ENCODE measurements around the gene TNS3.
"Not testable (repeated sequence)": the region's sequence is repeated elsewhere in the genome, so short reads cannot be mapped to it uniquely, and the experiment has no call there.

The TNS3 gene

GRCh38 chr7:47443049-47443448 lies 138.9 kb downstream of the TNS3 start:
- H3K4me3 ChIP-seq (replicated peaks; ENCODE audit: insufficient read depth, low read length) = no peak overlapping the region
- H3K27me3 ChIP-seq (ENCODE audit: insufficient read depth, poor library complexity, severe bottlenecking) = no peaks in the 10 kb centered on the region
- no peak overlapping the region for H3K27ac ChIP-seq (replicated peaks)
- no peak for DNase-seq (ENCODE audit: low read depth in 1 of 2, low spot score in 1 of 2)
- no peak for TF ChIP-seq SPI1 (IDR thresholded peaks at IDR 0.05; ENCODE audit: borderline replicate concordance, low read depth)
- no peak for TF ChIP-seq REST (IDR thresholded peaks at IDR 0.05; ENCODE audit: insufficient replicate concordance, low read depth)
- no peak for TF ChIP-seq GABPA (IDR thresholded peaks at IDR 0.05; ENCODE audit: low read depth)
- TF ChIP-seq, protein P1, sequence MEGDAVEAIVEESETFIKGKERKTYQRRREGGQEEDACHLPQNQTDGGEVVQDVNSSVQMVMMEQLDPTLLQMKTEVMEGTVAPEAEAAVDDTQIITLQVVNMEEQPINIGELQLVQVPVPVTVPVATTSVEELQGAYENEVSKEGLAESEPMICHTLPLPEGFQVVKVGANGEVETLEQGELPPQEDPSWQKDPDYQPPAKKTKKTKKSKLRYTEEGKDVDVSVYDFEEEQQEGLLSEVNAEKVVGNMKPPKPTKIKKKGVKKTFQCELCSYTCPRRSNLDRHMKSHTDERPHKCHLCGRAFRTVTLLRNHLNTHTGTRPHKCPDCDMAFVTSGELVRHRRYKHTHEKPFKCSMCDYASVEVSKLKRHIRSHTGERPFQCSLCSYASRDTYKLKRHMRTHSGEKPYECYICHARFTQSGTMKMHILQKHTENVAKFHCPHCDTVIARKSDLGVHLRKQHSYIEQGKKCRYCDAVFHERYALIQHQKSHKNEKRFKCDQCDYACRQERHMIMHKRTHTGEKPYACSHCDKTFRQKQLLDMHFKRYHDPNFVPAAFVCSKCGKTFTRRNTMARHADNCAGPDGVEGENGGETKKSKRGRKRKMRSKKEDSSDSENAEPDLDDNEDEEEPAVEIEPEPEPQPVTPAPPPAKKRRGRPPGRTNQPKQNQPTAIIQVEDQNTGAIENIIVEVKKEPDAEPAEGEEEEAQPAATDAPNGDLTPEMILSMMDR (IDR thresholded peaks at IDR 0.05; ENCODE audit: insufficient read depth, low read length) = no peak

DNA sequence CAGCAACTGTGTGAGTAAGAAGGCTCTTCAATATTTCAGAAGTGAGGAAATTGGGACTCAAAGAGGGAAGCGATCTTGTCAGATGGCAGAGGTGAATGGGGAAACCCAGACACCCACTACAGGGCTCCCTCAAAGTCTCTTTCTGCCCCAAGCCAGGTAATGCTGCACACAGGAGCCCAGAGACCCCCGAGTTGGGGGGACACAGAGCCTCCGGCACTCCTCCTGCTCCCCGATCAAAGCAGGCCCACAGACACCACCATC lies 139.4 kb downstream of the TNS3 start:
- TF ChIP-seq POLR2AphosphoS5 (IDR thresholded peaks at IDR 0.05; ENCODE audit: low read depth) = no peak
- TF ChIP-seq, protein P1 (IDR thresholded peaks at IDR 0.05; ENCODE audit: insufficient read depth, low read length) = no peak
- TF ChIP-seq SPI1 (IDR thresholded peaks at IDR 0.05; ENCODE audit: borderline replicate concordance, low read depth) = no peak
- no peak for TF ChIP-seq GABPA (IDR thresholded peaks at IDR 0.05; ENCODE audit: low read depth)
- no peak for TF ChIP-seq REST (IDR thresholded peaks at IDR 0.05; ENCODE audit: insufficient replicate concordance, low read depth)
- no peak overlapping the region for H3K4me3 ChIP-seq (replicated peaks; ENCODE audit: insufficient read depth, low read length)
- DNase-seq (ENCODE audit: low read depth in 1 of 2, low spot score in 1 of 2) = no peak
- no peak overlapping the region for H3K27ac ChIP-seq (replicated peaks)
- H3K27me3 ChIP-seq (ENCODE audit: insufficient read depth, poor library complexity, severe bottlenecking) = no peaks in the 10 kb centered on the region

GRCh38 chr7:47441796-47442604 lies 139.9 kb downstream of the TNS3 start:
- no peak overlapping the region for H3K27ac ChIP-seq (replicated peaks)
- DNase-seq (ENCODE audit: low read depth in 1 of 2, low spot score in 1 of 2) = no peak
- H3K27me3 ChIP-seq (ENCODE audit: insufficient read depth, poor library complexity, severe bottlenecking) = no peaks in the 10 kb centered on the region
- H3K4me3 ChIP-seq (replicated peaks; ENCODE audit: insufficient read depth, low read length) = no peak overlapping the region
- TF ChIP-seq REST (IDR thresholded peaks at IDR 0.05; ENCODE audit: insufficient replicate concordance, low read depth) (no peak), POLR2AphosphoS5 (IDR thresholded peaks at IDR 0.05; ENCODE audit: low read depth) (no peak), GABPA (IDR thresholded peaks at IDR 0.05; ENCODE audit: low read depth) (no peak), SPI1 (IDR thresholded peaks at IDR 0.05; ENCODE audit: borderline replicate concordance, low read depth) (no peak)
- TF ChIP-seq, protein P1 (IDR thresholded peaks at IDR 0.05; ENCODE audit: insufficient read depth, low read length) = no peak

- not testable (repeated sequence) for H3K27me3 ChIP-seq (ENCODE audit: insufficient read depth, poor library complexity, severe bottlenecking); DNase-seq (ENCODE audit: low read depth in 1 of 2, low spot score in 1 of 2); H3K27ac ChIP-seq (replicated peaks); H3K4me3 ChIP-seq (replicated peaks; ENCODE audit: insufficient read depth, low read length)
Observed at GRCh38 chr7:47441048-47441447, 140.9 kb downstream of the TNS3 start.

Data from HL-60 (cell line).